C4-2B (cell line): ENCODE results near the gene IL10RA.

Source experiments
- H3K27ac ChIP-seq: fragments of 450-650 bp; 2 replicates; pipeline ENCODE4 v1.5.1; 2017
- CTCF ChIP-seq: fragments of 450-650 bp; conservative IDR thresholded peaks from 2 replicates; pipeline ENCODE4 v1.5.1; 2017; ENCODE audit warnings: mild to moderate bottlenecking
- ZFX ChIP-seq: fragments of 450-650 bp; IDR thresholded peaks from 2 replicates; pipeline ENCODE4 v1.6.1; 2017

The IL10RA gene

GRCh38 chr11:117985953-117986887, at the start of gene IL10RA:
Gene IL10RA (plus strand): TSS chr11:117986394. CDS start chr11:117986468, 74 bp downstream.
- TF ChIP-seq CTCF (no peak), ZFX (no peak)
- no peak within 1 kb of the TSS for H3K27ac ChIP-seq

- TF ChIP-seq ZFX (no peak), CTCF (no peak)
- no peak overlapping the region for H3K27ac ChIP-seq
Measured at GRCh38 chr11:117936973-117937372, 49.2 kb upstream of the IL10RA start.

GRCh38 chr11:117940736-117941135, 45.5 kb upstream of the IL10RA start:
- no peak for TF ChIP-seq CTCF
- no peak overlapping the region for H3K27ac ChIP-seq

GRCh38 chr11:117941163-117941707, 45.0 kb upstream of the IL10RA start:
- no peak overlapping the region for H3K27ac ChIP-seq
- no peak for TF ChIP-seq CTCF
- TF ChIP-seq ZFX, result no peak

GRCh38 chr11:117941976-117942654, 44.1 kb upstream of the IL10RA start:
- no peak overlapping the region for H3K27ac ChIP-seq
- TF ChIP-seq CTCF (no peak), ZFX (no peak)

- TF ChIP-seq ZFX, result no peak
- TF ChIP-seq CTCF, result no peak
- H3K27ac ChIP-seq, result no peak overlapping the region
Measured at GRCh38 chr11:117944554-117944953, 41.6 kb upstream of the IL10RA start.
